AG09309 (cell line): Measurements from ENCODE around the gene ITPR2.
A peak's percentile ranks its signal among the peaks of the same experiment; 100 is the strongest.

Experiments
- DNase-seq: peaks from one replicate; pipeline ENCODE4 v3.0.0-alpha.2; 2010; ENCODE audit warnings: low read depth
- H3K4me3 ChIP-seq: 2 replicates; pipeline ENCODE4 v1.5.1; 2011; ENCODE audit warnings: mild to moderate bottlenecking, low read depth, low read length, moderate library complexity; ENCODE audit not compliant: control insufficient read depth
- CTCF ChIP-seq: IDR thresholded peaks from 2 replicates; pipeline ENCODE4 v1.5.1; 2011; ENCODE audit warnings: mild to moderate bottlenecking, low read depth, low read length, inconsistent platforms; ENCODE audit not compliant: insufficient read depth, control insufficient read depth; ENCODE audit errors: missing control alignments

Gene ITPR2

GRCh38 chr12:26627335-26627734, 205.7 kb downstream of the ITPR2 start:
- DNase-seq = no peak
- H3K4me3 ChIP-seq = no peak overlapping the region
- no peak for TF ChIP-seq CTCF

GRCh38 chr12:26623136-26623535, 209.9 kb downstream of the ITPR2 start:
- H3K4me3 ChIP-seq = no peak overlapping the region
- DNase-seq = no peak
- TF ChIP-seq CTCF = no peak

- H3K4me3 ChIP-seq = no peak overlapping the region
- DNase-seq = no peak
- TF ChIP-seq CTCF = no peak
Measured at GRCh38 chr12:26622601-26623000, 210.4 kb downstream of the ITPR2 start.

GRCh38 chr12:26621932-26622331, 211.1 kb downstream of the ITPR2 start:
- TF ChIP-seq CTCF = no peak
- no peak overlapping the region for H3K4me3 ChIP-seq
- no peak for DNase-seq

GRCh38 chr12:26620907-26621306, 212.1 kb downstream of the ITPR2 start:
- DNase-seq = no peak
- no peak for TF ChIP-seq CTCF
- H3K4me3 ChIP-seq = no peak overlapping the region

- no peak overlapping the region for H3K4me3 ChIP-seq
- DNase-seq = no peak
- TF ChIP-seq CTCF = no peak
Measured at GRCh38 chr12:26617513-26617912, 215.5 kb downstream of the ITPR2 start.

GRCh38 chr12:26614011-26614616, 218.9 kb downstream of the ITPR2 start:
- no peak overlapping the region for H3K4me3 ChIP-seq
- peak; percentile 61 for TF ChIP-seq CTCF
- DNase-seq = no peak
